Stomach (tissue), 4 donors: Measurements from ENCODE around the gene PTPRT.

Experiments
- CTCF ChIP-seq, 7 experiments: fragments of 450-650 bp in 4 of 7; fragments of 200-600 bp in 3 of 7; sonication (generic) in 3 of 7; IDR thresholded peaks; one replicate each; pipeline ENCODE4 v1.5.1; 2016 to 2019; ENCODE audit warnings: antibody characterized with exemption in 7 of 7, control low read depth in 2 of 7, mild to moderate bottlenecking in 1 of 7
- EP300 ChIP-seq: sonication (generic); formaldehyde crosslinking; IDR thresholded peaks from one replicate; pipeline ENCODE4 v1.6.1; 2017; ENCODE audit warnings: antibody characterized with exemption
- POLR2A ChIP-seq, 4 donors: fragments of 450-650 bp; IDR thresholded peaks; one replicate each; pipeline ENCODE4 v1.6.1; 2016; ENCODE audit warnings: antibody characterized with exemption in 4 of 4, control low read depth in 2 of 4, mild to moderate bottlenecking in 1 of 4, moderate library complexity in 1 of 4
- POLR2AphosphoS5 ChIP-seq, 3 donors: sonication (generic); formaldehyde crosslinking; IDR thresholded peaks; one replicate each; pipeline ENCODE4 v1.6.1; 2016; ENCODE audit warnings: antibody characterized with exemption in 3 of 3

GRCh38 chr20:42589976-42590639, 599.6 kb downstream of the PTPRT start:
- no peak for TF ChIP-seq CTCF (IDR thresholded peaks at IDR 0.05)
- no peak for TF ChIP-seq EP300
- TF ChIP-seq POLR2A (IDR thresholded peaks at IDR 0.05) = no peak
- TF ChIP-seq POLR2AphosphoS5 (IDR thresholded peaks at IDR 0.05) = no peak
